Endothelial cell (in vitro differentiated cells): ENCODE data around the gene TGFBRAP1. TPM values are rescaled to one million over a fixed set of nuclear protein-coding genes. Genes with fewer than 3 reads are reported as not detected.
A peak's percentile ranks its signal among the peaks of the same experiment; 100 is the strongest.

Experiments
- DNase-seq: peaks from one replicate; pipeline ENCODE4 v3.0.0; 2021; ENCODE audit warnings: low spot score
- H3K27ac Mint-ChIP-seq: one replicate; pipeline ENCODE4 v1.8.0; 2021; ENCODE audit warnings: mixed read lengths, inconsistent platforms; ENCODE audit not compliant: unreplicated experiment
- H3K27me3 Mint-ChIP-seq: one replicate; pipeline ENCODE4 v1.8.0; 2021; ENCODE audit warnings: mild to moderate bottlenecking, moderate library complexity, mixed read lengths, inconsistent platforms; ENCODE audit not compliant: unreplicated experiment
- H3K36me3 Mint-ChIP-seq: one replicate; pipeline ENCODE4 v1.8.0; 2021; ENCODE audit warnings: mild to moderate bottlenecking, low read depth, mixed read lengths, inconsistent platforms; ENCODE audit not compliant: unreplicated experiment
- H3K4me1 Mint-ChIP-seq: one replicate; pipeline ENCODE4 v1.8.0; 2021; ENCODE audit warnings: mild to moderate bottlenecking, mixed read lengths, inconsistent platforms; ENCODE audit not compliant: unreplicated experiment
- H3K4me3 Mint-ChIP-seq: one replicate; pipeline ENCODE4 v1.8.0; 2021; ENCODE audit warnings: mild to moderate bottlenecking, mixed read lengths, inconsistent platforms; ENCODE audit not compliant: unreplicated experiment
- H3K9me3 Mint-ChIP-seq: one replicate; pipeline ENCODE4 v1.8.0; 2021; ENCODE audit warnings: mixed read lengths, inconsistent platforms; ENCODE audit not compliant: unreplicated experiment
- CTCF ChIP-seq: fragments of 200-600 bp; sonication (generic); IDR thresholded peaks from one replicate; pipeline ENCODE4 v1.5.0; 2021; ENCODE audit warnings: antibody characterized with exemption; ENCODE audit not compliant: unreplicated experiment
- total RNA-seq: library from RNA; stranded (reverse); fragmentation: NEBNext Ultra II Directional; extraction: Animal tissue kit (Norgen Biotek cat#: 25700); gene quantifications from one replicate; pipeline ENCODE4 v1.2.1, GENCODE V29; 2021; ENCODE audit not compliant: unreplicated experiment

Gene TGFBRAP1
- total RNA-seq, 1 donor from 2014 or later, result 18.8 TPM

GRCh38 chr2:105237045-105237765, 92.3 kb downstream of the TGFBRAP1 start:
- Mint-ChIP-seq H3K4me3 (peak overlapping the region; percentile 62), H3K27me3 (no peaks in the 10 kb centered on the region), H3K9me3 (no peaks in the 10 kb centered on the region), H3K27ac (peak overlapping the region; percentile 64), H3K36me3 (no peaks in the 10 kb centered on the region), H3K4me1 (peaks cover 7% of the 10 kb centered on the region)
- DNase-seq, result no peak
- no peak for TF ChIP-seq CTCF

DNA sequence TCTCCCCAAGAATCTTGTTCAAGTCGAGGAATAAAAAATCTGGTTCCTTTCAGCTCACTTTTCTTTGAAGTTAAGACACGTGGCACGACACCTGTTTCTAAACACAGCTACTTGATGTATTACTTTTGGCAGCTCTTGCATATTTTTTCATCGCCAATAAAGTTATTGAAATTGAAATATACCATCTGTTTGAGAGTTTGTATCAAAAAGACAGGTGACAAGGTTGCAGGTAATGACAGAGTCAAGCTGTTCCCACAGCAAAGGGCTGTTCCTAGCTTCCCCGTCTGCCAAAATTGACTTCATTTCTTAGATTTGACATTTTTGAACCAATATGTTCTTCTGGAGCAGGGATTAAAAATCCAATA, 93.5 kb downstream of the TGFBRAP1 start:
- DNase-seq, result no peak

DNA sequence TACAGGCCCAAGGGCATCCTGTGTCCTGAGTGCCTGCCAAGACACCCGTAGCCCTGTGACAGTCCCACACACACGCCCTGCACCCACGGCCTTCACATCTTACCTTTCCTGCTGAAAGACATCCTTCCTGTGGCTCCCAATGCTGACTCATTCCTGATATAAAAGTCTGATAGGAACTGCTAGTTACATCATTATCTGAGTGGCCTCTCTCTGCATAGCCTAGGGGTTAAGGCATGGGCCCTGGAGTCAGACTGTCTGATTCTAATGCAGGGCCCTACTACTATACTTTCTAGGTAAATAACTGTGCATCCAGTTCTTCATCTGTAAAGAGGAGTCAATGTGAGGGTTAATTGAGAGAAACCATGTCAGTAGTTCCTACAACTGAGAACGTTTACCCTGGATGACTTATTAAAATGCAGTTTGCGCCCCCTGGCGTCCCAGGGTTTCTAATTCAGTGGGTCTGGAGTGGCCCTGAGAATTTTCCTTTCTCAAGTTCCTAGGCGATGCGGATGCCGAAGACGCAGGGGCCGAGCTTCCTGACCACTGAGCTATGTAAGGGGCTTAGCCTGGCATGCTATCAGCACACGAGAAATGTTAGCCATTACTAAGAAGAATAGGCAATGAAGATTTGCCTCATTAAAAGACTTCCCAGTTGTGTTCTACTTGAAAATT, 94.0 kb downstream of the TGFBRAP1 start:
- no peak overlapping the region for H3K27ac Mint-ChIP-seq
- no peaks in the 10 kb centered on the region for H3K27me3 Mint-ChIP-seq
- DNase-seq, result peak; percentile 84
- H3K4me3 Mint-ChIP-seq, result no peak overlapping the region
- H3K4me1 Mint-ChIP-seq, result peaks cover 7% of the 10 kb centered on the region
- H3K9me3 Mint-ChIP-seq, result no peaks in the 10 kb centered on the region
- TF ChIP-seq CTCF, result peak; percentile 79
- no peaks in the 10 kb centered on the region for H3K36me3 Mint-ChIP-seq

More for the DNA sequence above, 93.5 kb downstream of the TGFBRAP1 start:
- no peaks in the 10 kb centered on the region for H3K27me3 Mint-ChIP-seq
- H3K4me3 Mint-ChIP-seq, result no peak overlapping the region
- H3K9me3 Mint-ChIP-seq, result no peaks in the 10 kb centered on the region
- peaks cover 7% of the 10 kb centered on the region for H3K4me1 Mint-ChIP-seq
- H3K36me3 Mint-ChIP-seq, result no peaks in the 10 kb centered on the region
- no peak overlapping the region for H3K27ac Mint-ChIP-seq
- no peak for TF ChIP-seq CTCF

DNA sequence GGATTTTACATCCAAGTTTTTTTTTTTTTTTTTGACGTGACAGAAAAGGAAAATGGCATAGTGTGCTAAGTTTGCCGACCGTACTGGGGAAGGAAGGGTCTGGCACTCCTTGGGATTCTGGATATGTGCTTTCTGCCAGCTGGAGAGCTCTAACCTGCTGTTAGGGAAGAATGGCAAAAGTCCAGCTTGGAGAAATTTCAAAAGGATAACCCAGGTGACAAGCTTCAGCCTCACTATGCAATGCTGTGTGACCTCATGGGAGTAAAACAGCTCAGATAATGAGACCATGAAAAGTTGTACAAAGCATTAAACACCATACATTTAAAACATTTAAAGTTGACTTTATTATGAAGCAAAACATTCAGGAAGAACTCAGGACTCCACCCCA, 98.3 kb downstream of the TGFBRAP1 start:
- no peak overlapping the region for H3K4me3 Mint-ChIP-seq
- DNase-seq, result no peak
- no peaks in the 10 kb centered on the region for H3K27me3 Mint-ChIP-seq
- H3K9me3 Mint-ChIP-seq, result no peaks in the 10 kb centered on the region
- no peak for TF ChIP-seq CTCF
- no peaks in the 10 kb centered on the region for H3K36me3 Mint-ChIP-seq
- peaks cover 2% of the 10 kb centered on the region for H3K4me1 Mint-ChIP-seq
- H3K27ac Mint-ChIP-seq, result no peak overlapping the region

DNA sequence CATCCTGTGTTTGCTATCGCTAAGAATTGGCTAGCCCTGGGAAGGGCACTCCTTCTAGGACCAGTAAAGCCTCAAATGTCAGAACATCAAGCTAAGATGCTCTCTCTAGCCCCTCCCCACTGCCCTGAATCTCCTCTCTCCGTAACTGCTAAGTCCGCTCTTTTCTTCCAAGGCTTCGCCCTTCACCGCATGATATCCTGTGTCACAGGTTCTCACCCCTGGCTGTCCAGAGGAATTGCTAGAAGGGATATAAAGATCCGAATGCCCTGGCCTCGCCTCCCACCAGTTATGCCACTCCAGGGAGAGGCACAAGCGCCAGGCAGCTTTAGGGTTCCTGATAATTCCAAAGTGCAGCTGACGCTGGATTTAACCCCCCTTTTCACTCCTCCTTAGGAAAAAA, 105.1 kb downstream of the TGFBRAP1 start:
- TF ChIP-seq CTCF, result no peak
- Mint-ChIP-seq H3K27ac (no peak overlapping the region), H3K4me1 (no peaks in the 10 kb centered on the region), H3K27me3 (no peaks in the 10 kb centered on the region), H3K36me3 (no peaks in the 10 kb centered on the region), H3K4me3 (no peak overlapping the region), H3K9me3 (peaks cover 4% of the 10 kb centered on the region)
- DNase-seq, result no peak
